HG03571 (cell line): Measurements from ENCODE around the gene ABI1.

Experiments used
- ATAC-seq: cut with Tn5 transposase; IDR thresholded peaks from one replicate; pipeline ENCODE4 v1.9.1; 2021; ENCODE audit not compliant: unreplicated experiment

The ABI1 gene

DNA sequence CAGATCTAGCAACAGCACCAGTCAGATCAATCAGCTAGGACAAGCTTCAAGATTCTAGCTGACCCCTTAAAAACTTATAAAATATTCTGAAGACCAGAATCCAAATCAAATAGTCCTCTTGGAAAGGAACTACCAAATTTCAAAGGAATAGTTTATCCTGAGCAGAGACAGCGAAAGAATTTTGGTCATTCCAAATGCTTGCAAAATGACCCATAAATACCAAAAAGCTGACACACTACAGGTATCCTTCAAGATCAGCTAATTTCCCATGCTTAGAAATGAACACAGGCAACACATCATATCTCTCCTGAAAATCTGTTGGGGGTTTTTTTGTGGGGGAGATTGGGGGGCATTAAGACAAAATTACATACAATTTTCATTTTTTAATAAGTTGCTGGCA lies 84.5 kb downstream of the ABI1 start:
- ATAC-seq, result no peak

DNA sequence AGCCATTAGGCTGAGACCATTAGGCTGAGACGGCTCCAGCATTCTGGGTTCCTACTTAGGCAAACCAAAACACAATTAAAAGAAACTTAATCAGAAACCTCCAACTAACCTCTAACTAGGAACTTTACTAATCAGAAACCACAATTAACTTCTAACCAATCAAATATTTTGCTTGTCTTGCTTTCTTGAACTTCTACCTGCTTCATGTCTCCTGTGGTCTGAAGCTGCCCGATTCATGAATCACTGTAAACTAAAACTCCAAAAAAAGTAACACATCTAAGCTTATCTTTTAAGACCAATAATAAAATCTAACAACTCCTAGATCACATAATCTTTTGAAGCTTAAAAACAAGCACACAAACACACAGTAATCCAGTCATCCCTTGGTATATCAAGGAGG lies 87.1 kb downstream of the ABI1 start:
- ATAC-seq, result no peak

DNA sequence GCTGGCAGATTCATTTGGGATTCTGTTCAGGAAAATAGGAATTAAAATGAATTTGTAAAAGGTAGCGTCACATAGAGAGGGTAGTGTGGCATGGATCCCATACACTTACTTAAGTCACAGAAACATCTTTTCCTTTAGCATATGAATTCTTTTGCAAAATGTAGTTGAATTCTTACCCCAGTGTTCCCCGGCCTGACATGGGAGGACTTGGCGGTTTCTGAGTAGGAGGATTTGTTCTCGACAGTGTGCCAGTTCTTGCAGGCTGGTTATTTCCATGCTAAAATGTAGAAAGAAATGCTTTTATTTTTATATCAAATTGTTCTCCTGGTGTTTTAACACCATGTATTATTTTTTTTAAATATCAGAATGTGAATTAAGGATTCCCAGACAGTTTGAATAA lies 90.7 kb downstream of the ABI1 start:
- ATAC-seq, result no peak

DNA sequence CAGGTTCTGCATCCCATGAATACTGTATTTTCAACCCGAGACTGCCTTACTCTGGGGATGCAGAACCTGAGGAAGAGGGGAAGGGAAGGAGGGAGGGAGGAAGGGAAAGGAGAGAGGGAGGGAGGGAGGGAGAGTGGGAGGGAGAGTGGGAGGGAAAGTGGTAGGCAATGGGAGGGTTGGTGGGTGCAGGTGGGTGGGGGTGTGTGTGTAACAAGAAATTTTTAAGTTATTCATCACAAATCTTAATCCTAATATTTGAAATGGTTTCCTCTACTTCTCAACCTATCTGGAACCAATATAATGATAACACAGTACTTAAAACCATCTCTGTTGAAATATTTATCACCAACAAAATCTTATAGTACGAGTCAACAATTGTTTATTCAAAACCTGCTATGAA lies 95.2 kb downstream of the ABI1 start:
- no peak for ATAC-seq

DNA sequence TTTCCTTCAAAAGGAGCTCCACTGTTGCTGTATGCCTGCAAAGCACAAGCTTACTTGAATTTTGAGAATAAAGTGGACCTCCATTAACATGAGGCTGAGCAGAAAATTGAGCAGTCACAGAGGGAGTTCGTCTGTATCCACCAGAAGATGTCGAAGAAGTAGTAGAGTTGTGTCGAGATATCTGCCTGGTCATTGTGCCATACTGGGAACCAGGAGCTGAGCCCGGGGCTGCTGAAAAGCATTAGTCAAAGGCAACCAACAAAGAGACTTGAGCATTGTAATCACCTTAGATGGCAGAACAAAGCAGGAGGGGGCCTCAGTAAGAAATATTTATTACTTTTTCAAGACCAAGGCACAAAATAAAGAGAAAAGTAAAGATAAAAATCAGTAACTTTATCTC lies 101.8 kb downstream of the ABI1 start:
- no peak for ATAC-seq

DNA sequence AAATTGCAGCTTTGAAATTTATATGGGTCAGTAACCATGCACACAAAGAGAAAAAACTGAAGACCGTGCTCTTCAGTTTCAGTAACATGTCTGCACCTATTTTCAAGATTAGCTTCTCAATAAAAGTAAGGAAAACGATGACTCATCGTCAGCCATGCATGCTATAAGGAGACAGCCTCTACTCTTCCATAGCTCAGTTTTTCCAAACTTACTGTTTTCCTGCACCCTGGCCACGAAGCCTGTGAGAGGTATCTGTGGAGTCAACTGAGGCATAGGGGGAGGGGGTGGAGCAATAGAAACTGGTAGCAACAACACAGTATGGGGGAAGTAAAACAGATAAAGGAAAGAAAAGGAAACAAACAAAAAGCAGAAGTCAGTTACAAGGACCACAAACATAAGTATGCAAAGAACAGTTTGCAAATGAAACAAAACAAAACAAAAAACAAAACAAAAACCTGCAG lies 105.3 kb downstream of the ABI1 start:
- ATAC-seq, result peak; percentile 93

DNA sequence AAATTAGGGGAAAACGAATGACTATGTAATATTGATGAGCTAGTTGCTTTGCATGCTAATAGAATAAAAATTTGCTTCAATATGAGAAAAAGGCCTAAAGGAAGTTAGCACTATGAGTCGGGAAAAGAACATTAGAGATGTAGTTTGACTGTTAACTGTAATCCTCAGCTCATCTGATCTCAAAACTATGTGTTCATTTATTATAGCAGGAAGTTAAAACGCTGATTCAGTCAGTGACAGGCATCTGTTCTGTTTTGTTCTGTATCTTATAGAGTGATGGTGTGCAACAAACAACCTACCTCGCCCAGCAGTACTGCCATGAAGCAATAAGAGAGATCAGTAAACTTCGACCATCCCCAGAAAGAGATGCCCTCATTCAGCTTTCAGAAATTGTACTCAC lies 114.7 kb downstream of the ABI1 start:
- ATAC-seq, result no peak

DNA sequence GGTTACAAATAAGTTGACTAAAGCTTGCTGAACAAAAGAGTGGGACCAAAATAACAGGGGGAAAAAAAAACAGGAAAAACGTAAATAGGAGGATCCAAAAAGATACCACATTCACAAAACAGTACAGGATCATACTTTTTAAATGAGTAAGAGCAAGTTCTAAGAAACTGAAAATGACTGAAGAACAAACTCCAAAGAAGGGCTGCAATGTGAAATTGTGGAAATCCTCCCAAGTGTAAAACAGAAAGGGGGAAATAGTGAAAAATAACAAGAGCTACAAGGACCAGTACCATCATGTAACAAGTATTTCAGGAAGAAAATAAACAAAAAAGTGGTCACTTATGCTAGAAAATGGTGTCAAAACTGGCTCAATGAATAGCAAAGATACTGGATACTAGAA lies 116.9 kb downstream of the ABI1 start:
- ATAC-seq, result no peak

DNA sequence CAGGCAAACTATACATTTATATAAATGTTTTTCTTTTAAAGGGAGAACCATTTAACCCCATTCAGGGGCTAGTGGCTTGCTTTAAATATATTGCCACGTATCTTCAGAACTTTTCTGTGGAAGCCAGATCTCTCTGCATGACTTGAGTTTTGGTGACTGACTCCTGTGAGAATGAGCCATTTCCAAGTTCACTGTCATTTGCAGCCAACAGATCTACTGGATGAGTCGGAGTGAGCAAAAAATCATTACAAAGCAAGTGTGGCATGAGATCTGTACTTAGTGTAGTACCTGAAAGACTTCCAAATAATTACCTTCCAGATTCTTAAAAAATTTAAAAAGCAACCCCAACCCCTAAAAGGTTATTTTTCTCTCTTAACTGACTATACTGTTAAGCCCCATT lies 117.7 kb downstream of the ABI1 start:
- ATAC-seq, result no peak

DNA sequence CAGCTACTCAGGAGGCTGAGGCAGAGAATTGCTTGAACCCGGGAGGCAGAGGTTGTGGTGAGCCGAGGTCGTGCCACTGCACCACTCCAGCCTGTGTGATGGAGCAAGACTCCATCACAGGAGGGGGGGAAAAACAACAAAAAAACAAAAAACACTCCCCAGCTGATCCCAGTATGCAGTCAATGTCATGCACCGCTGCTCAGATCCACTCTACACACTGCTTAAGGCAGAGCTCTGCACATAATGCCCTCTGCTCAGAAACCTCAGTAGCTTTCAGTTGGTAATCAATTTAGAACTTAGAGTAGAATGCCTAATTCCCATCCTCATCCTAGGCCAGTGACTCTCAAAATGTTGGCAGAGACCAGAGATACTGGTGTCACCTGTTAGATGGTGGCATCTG lies 119.4 kb downstream of the ABI1 start:
- no peak for ATAC-seq

DNA sequence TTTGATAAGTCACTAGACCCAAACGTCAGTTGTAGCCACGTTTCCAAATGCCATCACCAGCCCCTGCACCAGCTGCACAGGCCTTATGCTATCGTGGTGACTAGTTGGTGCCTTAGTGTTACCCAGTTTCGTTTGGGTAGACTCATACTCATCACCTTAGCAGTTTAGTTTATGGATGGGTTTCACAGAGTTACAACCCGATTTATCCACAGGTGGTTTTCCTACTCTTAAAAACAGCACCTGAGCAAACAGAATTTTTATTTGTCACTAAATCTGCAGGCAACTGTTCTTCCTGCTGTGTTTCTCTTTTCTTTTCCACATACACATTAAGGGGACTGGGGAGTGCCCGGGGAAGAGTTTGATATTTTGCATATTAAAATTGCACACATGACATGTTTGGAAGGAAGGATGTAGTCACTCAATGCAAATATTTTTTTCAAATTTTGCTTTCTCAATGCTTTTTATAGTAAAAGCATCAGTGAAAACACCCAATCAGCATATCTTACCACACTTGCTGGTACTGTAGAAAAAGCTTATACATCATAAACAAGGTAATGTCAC lies 121.6 kb downstream of the ABI1 start:
- peak; percentile 25 for ATAC-seq

DNA sequence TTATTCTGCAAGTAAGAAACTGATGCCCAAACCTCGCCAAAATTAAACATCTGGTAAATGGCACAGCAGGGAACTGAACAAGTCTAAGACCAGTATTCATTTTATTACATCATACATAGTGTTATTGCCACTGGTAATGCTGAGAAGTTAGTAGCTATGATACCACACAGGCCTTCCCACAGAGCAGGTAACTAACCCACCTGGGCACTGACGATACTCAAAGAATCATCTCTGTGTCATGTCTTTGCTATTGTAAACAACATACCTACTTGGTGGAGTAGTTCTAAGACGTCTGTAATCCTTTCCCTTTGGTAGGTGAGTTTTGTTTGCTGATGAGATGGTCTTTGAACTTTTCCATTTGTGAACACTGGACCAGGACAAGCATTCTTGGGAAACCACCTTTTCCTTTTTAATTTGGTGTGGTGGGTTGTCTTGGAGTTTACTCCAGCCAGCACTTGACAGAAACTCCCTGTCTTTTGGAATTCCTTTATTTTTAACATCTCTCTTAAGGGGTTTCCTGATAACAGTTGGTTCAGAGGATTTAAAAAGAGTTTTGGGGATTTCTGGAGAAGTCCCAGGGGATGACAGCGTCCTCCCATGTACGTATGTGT lies 122.4 kb downstream of the ABI1 start:
- ATAC-seq, result no peak

DNA sequence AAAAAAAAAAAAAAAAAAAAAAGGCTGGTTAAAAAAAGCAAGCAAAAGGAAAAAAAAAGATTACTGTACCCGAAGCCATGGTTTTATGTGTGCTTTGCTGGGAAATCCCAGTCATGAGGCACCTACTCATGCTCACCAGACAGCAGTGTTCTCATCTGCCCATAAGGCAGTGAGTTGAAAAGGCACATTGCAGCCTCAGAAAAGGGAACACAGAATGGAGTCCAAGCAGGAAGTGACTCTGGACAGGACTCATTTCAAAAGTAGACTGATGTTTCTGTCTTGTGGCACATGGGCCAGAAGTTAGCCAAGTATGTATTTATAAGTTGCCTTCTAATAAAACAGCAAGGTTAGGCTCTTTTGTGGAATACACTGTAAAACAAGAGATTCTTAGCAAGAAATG lies 123.0 kb downstream of the ABI1 start:
- ATAC-seq, result peak; percentile 67

DNA sequence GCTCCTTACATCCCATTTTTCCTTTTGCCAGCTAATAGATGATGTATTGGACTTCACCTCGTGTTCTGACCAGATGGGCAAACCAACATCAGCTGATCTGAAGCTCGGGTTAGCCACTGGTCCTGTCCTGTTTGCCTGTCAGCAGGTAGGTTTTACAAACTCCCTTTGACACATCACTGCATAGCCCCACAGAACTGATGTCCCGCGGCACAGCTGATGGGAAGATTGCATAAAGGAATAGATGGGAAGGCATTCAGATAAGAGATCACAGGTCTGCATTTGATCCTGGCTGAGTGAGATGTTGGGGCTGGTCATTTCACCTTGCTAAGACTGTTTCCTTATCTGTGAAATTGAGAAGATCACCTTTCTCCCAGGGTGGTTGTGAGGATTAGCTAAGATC lies 125.3 kb downstream of the ABI1 start:
- no peak for ATAC-seq

DNA sequence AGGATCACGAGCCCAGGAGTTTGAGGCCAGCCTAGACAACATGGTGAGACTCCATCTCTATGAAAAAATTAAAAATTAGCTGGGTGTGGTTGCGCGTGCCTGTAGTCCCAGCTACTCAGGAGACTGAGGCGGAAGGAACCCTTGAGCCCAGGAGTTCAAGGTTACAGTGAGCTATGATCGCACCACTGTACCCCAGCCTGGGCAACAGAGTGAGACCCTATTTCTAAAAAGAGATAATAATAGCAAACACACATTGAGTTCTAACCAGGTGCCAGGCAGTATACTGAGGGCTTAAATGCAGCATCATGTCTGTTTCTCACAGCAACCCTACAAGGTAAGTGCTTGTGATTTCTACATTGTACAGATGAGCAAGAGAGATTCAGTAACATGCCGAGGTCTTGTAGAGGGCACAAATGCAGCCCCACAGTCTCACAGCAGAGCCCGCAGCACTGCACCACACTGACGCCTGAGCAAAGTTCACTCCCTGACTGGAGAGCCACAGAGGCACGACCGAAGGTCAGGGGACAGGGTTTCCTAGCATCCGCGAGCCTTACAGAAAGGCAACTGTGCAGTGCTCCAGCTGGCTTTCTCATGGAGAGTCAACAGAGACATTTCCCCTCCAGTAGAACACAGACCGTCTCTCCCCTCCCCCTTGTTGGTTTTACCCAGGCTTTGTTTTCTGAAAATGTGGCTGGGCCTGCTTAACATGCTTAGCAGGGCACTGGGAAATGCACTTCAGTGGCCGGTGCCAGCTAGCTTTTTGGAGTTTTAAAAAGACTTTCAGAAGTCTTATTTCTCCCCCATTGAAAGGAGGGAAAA lies 126.8 kb downstream of the ABI1 start:
- no peak for ATAC-seq

DNA sequence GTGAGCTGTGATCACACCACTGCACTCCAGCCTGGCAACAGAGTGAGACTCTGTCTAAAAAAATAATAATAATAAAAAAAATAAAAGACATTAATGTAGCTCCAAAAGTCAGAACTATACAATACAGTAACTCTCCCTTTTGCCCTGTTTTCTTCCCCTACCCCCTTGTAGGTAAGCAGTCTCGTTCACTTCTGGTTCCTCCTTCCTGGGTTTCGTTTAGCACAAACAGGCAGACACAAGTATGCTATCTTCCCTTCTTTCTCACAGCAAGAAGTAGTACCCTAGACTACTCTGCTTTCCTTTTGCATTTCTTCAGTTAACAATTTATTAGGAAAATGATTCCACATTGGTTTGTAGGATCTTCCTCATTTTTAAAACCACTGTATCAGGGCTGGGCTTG lies 130.2 kb downstream of the ABI1 start:
- ATAC-seq, result no peak

DNA sequence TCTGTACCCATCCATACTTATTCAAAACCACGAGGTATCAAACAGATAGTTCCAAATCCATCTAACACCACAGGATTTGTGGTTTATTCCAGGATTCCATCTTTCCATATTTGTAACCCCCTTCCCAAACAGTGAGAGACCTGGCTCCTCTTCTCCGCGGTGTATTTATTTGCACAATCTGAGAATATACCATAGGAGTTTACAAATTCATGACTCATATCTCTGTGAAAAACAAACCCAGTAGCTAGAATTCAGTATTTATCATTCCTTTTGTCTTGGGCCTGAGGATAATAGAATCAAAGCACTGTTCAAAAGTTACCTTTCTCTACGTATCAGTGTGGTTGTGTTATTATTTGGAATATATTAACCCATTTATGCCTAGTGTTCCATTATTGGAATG lies 131.4 kb downstream of the ABI1 start:
- no peak for ATAC-seq

DNA sequence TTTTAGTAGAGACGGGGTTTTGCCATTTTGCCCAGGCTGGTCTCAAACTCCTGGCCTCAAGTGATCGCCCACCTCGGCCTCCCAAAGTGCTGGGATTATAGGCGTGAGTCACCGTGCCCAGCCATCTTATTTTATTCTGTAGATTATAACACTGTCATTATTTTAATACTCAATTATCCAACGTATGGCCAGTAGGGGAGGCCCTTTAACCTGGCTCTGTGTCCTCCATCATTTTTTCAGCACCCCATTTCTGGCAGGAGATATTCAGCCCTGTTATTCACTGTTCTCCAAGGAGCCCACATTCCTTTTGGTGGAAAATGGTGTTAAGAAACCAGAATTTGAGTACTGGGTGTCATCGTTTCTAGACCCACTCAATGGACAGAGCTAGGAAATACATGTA lies 131.8 kb downstream of the ABI1 start:
- no peak for ATAC-seq

DNA sequence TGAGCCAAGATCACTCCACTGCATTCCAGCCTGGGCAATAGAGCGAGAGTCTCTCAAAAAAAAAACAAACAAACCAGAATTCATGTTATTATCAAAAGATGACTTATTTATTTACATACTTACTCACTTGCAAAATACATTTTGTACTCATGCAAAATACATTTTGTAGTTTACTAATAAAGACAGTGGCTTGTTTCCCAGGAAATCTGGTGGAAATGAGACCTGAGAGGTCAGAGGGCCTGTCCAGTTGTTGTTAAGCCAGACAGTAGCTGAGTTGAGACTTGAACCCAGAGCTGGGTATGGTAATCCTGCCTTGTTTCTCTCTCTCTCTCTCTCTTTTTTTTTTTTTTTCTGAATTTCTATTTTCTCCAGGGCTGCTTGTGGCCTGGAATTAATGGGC lies 133.8 kb downstream of the ABI1 start:
- no peak for ATAC-seq

DNA sequence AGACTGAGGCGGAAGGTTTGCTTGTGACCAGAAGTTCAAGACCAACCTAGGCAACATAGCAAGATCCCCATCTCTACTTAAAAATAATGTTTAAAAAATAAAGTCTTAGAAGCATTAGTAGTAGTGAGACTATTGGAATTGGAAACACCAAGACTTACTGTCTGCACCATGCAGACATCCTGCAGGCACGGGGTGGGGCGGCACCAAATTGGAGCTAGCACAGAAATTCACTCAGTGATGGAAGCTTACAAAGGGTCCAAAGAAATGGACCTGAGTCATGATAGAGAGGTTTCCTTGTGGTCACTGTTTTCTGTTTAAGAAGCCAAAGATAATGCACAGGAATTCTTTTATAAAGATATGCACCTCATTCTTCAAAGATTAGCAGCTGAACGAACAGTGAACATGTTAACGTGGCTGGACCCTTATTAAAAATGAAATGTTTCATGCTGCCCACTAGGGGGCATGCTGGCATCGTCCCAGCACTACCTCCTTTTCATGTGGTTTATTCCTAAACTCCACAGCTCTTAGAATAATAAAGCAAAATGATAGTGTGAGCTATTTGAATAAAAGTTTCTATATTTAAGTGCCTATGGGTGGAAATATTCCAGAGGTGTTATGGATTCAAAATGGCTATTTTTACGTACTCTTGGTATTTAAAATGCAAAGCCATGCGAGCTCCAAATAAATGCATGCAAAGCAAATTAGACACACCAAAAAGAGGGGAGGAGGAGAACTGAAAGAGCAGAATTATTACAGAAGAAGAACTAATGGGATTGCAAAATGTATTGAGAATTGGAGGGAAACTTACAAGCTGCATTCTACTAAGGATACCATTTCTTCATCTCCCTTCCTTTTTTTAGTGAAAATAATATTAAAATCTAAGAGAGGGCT lies 134.7 kb downstream of the ABI1 start:
- no peak for ATAC-seq

DNA sequence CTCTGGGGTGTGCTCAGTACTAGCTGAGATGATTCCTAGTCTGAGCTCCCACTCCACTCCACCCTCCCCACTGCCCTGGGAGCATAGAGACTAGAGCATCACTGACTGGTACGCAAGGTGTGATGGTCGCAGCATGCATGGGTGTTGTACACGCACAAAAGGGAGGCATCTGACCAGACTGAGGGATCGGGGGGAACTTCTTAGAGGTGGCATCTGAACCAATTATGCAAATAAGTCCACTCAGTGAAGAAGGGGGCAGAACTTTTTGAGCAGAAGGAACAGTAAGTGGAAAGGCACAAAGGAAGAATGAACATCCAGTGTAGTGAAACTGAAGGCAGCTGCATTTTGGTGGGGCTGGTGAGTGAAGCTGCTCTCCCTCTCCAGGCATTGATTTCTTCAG lies 137.7 kb downstream of the ABI1 start:
- no peak for ATAC-seq
